DMS53 treated with DMSO at 0.1 percent for 48 hours (cell line): Measurements from ENCODE around the gene PRKCA.
"Not testable (repeated sequence)": the region's sequence is repeated elsewhere in the genome, so short reads cannot be mapped to it uniquely, and the experiment has no call there.

ENCODE experiments used
- DNase-seq: peaks from one replicate; lab custom pipeline; 2025; ENCODE audit not compliant: unreplicated experiment; lab: John Stamatoyannopoulos, UW

The PRKCA gene

GRCh38 chr17:66324381-66325004, 22.1 kb downstream of the PRKCA start:
- not testable (repeated sequence) for DNase-seq

DNA sequence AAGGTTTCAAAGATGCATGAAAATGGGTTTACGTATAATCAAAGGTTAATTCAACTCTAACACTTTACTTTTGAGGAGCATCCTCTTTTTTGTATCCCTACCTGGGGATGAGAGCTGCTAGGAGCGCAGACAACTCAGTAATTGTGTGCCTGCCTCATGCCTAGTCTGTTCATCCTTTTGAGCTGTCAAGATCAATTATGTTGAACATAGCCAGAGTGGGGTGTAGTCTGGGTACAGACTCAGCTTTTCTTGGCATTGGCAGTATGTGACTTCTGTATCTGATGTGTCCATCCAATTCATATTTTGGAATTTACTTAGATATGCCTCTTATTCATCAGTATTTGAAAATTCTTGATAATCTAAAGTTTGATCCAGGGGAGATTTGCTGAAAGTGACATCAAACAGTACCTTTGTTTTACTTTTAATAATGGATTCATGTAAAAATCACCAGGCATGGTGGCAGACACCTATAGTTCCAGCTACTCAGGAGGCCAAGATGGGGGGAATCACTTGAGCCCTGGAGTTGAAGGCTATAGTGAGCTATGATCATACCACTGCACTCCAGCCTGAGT, 24.1 kb downstream of the PRKCA start:
- DNase-seq: no peak

- no peak for DNase-seq
Observed at GRCh38 chr17:66330646-66331037, 28.2 kb downstream of the PRKCA start.

DNA sequence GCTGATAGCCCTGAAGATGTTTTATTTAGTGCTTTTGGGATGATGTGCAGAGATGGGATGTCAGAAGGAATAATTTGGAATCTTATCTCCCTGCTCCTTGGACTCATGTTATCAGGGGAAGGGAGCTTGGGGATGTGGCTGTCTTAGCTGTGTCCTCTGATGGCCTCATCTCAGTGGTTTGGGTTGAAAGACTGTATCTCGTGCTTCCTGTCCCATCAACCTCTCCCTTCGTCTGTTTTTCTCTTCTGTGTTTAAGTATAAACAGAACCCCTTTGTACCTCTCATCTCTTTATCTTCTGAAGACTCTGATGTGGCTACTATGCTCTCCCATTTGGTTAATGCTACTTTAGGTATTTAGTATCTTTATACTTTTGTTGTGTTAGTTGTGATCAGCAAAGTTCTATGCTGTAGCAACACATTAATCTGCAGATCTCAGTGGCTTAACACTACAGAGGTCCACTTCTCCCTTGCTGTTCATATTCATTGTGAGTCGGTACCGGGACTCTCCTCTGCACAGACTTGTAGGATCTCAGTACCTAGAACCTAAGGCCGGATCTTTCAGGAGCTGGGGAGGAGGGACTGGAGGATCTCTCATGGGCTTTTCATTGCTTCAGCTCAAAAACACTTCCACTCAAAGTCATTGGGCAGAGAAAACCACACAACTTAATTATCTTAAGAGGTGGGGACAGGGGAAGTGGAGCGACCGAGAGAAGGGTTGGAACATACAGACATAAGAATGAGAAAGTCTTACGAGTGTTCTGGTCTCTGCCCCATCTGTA, 28.8 kb downstream of the PRKCA start:
- DNase-seq: no peak

DNA sequence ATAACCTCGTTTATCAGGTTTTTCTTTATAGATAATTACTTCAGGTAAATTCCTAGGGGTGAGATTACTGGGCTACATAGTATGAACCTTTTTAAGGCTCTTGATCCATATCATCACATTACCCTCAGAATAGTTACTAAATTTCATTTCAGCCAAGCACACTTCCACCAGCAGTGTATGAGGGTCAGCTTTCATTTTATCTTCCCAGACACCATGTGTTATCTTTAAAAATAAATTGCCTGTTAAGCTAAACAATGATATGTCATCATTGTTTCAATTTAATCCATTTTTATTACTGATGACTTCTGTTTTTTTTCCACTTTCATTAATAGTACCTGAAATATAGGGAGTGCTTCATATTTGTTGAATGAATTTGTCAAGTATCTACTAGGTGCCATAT, 33.4 kb downstream of the PRKCA start:
- DNase-seq: no peak

- DNase-seq: no peak
Observed at GRCh38 chr17:66337268-66337667, 34.9 kb downstream of the PRKCA start.

- DNase-seq: no peak
Observed at GRCh38 chr17:66337866-66338485, 35.6 kb downstream of the PRKCA start.

- no peak for DNase-seq
Observed at GRCh38 chr17:66338937-66339336, 36.5 kb downstream of the PRKCA start.

DNA sequence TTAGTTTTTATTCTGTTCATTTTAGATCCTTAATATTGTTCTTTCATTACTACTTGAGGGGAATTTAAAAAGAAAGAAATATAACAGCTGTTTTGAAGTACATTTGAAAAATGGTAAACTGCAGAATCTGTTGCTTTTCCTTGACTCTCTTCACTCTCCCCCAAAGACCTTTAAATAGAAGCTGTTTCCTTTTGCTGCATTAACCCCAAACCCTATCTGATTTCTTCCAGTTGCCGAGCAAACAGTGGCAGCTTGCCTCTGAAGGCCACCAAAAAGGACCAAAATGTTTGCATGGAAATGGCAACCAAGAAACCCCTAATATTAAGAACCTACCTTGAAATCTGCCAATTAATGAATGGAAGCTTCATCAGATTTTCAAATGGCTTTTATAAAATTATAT, 37.1 kb downstream of the PRKCA start:
- DNase-seq: no peak

DNA sequence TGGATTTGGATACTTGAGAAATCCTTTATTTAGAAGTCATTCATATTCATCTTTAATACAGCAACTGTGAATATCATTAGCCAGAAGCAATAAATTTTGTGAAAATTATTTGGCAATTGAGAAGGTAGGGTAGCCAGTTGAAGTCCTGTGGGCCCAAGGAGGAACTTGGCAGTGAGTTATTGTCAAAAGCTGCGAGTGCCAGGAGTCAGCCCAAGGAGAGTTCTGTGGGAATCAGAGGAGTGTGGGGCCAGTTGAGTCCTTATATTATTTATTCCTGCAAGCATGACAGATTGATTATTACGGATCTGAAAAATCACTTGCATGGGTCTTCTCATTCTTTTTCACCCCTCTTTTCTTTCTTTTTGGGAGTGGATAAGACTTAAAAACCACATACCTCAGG, 38.3 kb downstream of the PRKCA start:
- DNase-seq: no peak

- DNase-seq: no peak
Observed at GRCh38 chr17:66341462-66341861, 39.0 kb downstream of the PRKCA start.

- not testable (repeated sequence) for DNase-seq
Observed at GRCh38 chr17:66342263-66342662, 39.9 kb downstream of the PRKCA start.

- peak; percentile 56 for DNase-seq
Observed at GRCh38 chr17:66343531-66344078, 41.2 kb downstream of the PRKCA start.

DNA sequence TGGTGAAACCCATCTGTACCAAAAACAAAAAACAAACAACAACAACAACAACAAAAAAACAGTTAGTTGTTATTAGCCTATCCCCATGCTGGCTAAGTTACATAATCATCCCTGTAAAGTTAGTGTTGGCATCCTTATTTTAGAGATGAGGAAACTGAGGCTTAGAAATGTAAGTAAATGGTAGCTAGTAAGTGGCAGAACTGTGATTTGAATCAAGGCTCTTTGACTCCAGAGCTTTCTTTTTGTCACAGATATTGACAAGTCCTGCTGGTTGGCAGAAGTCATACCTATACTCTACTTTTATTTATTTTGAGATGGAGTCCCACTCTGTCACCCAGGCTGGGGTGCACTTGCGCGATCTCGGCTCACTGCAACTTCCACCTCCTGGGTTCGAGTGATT, 42.1 kb downstream of the PRKCA start:
- no peak for DNase-seq

DNA sequence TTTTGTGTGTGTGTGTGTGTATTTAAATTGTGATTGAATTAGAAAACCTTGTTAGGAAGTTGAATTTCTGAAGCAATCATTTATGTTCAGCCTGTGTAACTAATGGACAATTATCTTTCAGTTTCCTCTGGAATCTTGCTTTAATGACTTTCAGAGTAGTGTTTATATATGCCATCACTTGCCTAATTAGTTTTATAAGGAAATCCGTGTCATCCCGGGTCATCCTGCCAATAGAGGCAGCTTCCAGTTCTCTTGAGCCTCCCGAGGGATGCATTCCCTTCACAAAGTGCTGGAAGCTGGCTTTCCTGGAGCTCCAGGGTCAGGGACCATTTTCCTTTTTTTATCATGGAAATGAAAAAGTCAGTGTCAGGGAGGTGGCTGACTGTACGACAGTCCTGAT, 42.9 kb downstream of the PRKCA start:
- no peak for DNase-seq

- DNase-seq: not testable (repeated sequence)
Observed at GRCh38 chr17:66345949-66346638, 43.7 kb downstream of the PRKCA start.

GRCh38 chr17:66347661-66348514, 45.5 kb downstream of the PRKCA start:
- peak; percentile 6 for DNase-seq

- DNase-seq: peak; percentile 61
Observed at GRCh38 chr17:66348584-66349165, 46.3 kb downstream of the PRKCA start.

GRCh38 chr17:66349521-66350254, 47.3 kb downstream of the PRKCA start:
- DNase-seq: no peak
